OCI-M1 (cell line): ENCODE data around the gene DAPK1.

ENCODE experiments used
- DNase-seq: peaks from one replicate; lab custom pipeline; 2025; lab: John Stamatoyannopoulos, UW

DAPK1 gene

GRCh38 chr9:87497604-87498045, at the start of gene DAPK1:
DAPK1 (plus strand) TSS chr9:87497867; CDS start chr9:87499078, 1,211 bp downstream.
- peak; percentile 80 for DNase-seq

- no peak for DNase-seq
Observed at GRCh38 chr9:87451149-87451548, 46.5 kb upstream of the DAPK1 start.

- no peak for DNase-seq
Observed at GRCh38 chr9:87455407-87455806, 42.3 kb upstream of the DAPK1 start.

GRCh38 chr9:87461256-87461655, 36.4 kb upstream of the DAPK1 start:
- DNase-seq: no peak

- no peak for DNase-seq
Observed at GRCh38 chr9:87464110-87464991, 33.3 kb upstream of the DAPK1 start.

GRCh38 chr9:87464992-87465378, 32.7 kb upstream of the DAPK1 start:
- no peak for DNase-seq

GRCh38 chr9:87465816-87466215, 31.9 kb upstream of the DAPK1 start:
- DNase-seq: no peak

- no peak for DNase-seq
Observed at GRCh38 chr9:87467187-87467586, 30.5 kb upstream of the DAPK1 start.

GRCh38 chr9:87469793-87470465, 27.7 kb upstream of the DAPK1 start:
- DNase-seq: peak; percentile 48

GRCh38 chr9:87471746-87472145, 25.9 kb upstream of the DAPK1 start:
- DNase-seq: no peak

GRCh38 chr9:87475463-87475862, 22.2 kb upstream of the DAPK1 start:
- DNase-seq: no peak

GRCh38 chr9:87478226-87478992, 19.3 kb upstream of the DAPK1 start:
- DNase-seq: no peak

- DNase-seq: peak; percentile 97
Observed at GRCh38 chr9:87479801-87480201, 17.9 kb upstream of the DAPK1 start.

- DNase-seq: no peak
Observed at GRCh38 chr9:87481890-87482855, 15.5 kb upstream of the DAPK1 start.

- no peak for DNase-seq
Observed at GRCh38 chr9:87490225-87490624, 7.4 kb upstream of the DAPK1 start.

- no peak for DNase-seq
Observed at GRCh38 chr9:87490907-87491306, 6.8 kb upstream of the DAPK1 start.

- no peak for DNase-seq
Observed at GRCh38 chr9:87491523-87491922, 6.1 kb upstream of the DAPK1 start.

- DNase-seq: peak; percentile 25
Observed at GRCh38 chr9:87492642-87493041, 5.0 kb upstream of the DAPK1 start.

- DNase-seq: peak; percentile 94
Observed at GRCh38 chr9:87494970-87495471, 2.6 kb upstream of the DAPK1 start.

- DNase-seq: no peak
Observed at GRCh38 chr9:87497080-87497603, 525 bp upstream of the DAPK1 start.
